ENCODE results near the gene PLA2G4A.

Gene PLA2G4A

GRCh38 chr1:186978596-186979556 is 150.1 kb downstream of the PLA2G4A start:
- no peak for DNase-seq

- no peak for DNase-seq
Measured at GRCh38 chr1:186980400-186980799, 151.7 kb downstream of the PLA2G4A start.

GRCh38 chr1:186982116-186982515 is 153.4 kb downstream of the PLA2G4A start:
- DNase-seq, result no peak

GRCh38 chr1:186983327-186983726 is 154.6 kb downstream of the PLA2G4A start:
- no peak for DNase-seq

GRCh38 chr1:186984959-186985358 is 156.2 kb downstream of the PLA2G4A start:
- DNase-seq, result no peak

GRCh38 chr1:186985889-186986491 is 157.2 kb downstream of the PLA2G4A start:
- no peak for DNase-seq

- no peak for DNase-seq
Measured at GRCh38 chr1:186987065-186987464, 158.3 kb downstream of the PLA2G4A start.

GRCh38 chr1:186987769-186988168 is 159.0 kb downstream of the PLA2G4A start:
- no peak for DNase-seq

- no peak for DNase-seq
Measured at GRCh38 chr1:186993996-186994395, 165.2 kb downstream of the PLA2G4A start.

GRCh38 chr1:186994897-186995296 is 166.1 kb downstream of the PLA2G4A start:
- no peak for DNase-seq

GRCh38 chr1:186996816-186997215 is 168.1 kb downstream of the PLA2G4A start:
- no peak for DNase-seq

GRCh38 chr1:186997877-186998276 is 169.1 kb downstream of the PLA2G4A start:
- no peak for DNase-seq

- no peak for DNase-seq
Measured at GRCh38 chr1:186999506-186999905, 170.8 kb downstream of the PLA2G4A start.

GRCh38 chr1:187001198-187001889 is 172.6 kb downstream of the PLA2G4A start:
- no peak for DNase-seq

GRCh38 chr1:187003353-187003752 is 174.6 kb downstream of the PLA2G4A start:
- no peak for DNase-seq

- no peak for DNase-seq
Measured at GRCh38 chr1:187006896-187007295, 178.1 kb downstream of the PLA2G4A start.

GRCh38 chr1:187009320-187009719 is 180.6 kb downstream of the PLA2G4A start:
- no peak for DNase-seq

- no peak for DNase-seq
Measured at GRCh38 chr1:187010571-187011309, 182.0 kb downstream of the PLA2G4A start.

GRCh38 chr1:187013582-187014200 is 184.9 kb downstream of the PLA2G4A start:
- no peak for DNase-seq

- no peak for DNase-seq
Measured at GRCh38 chr1:187018291-187018690, 189.5 kb downstream of the PLA2G4A start.

GRCh38 chr1:187027253-187027652 is 198.5 kb downstream of the PLA2G4A start:
- DNase-seq, result no peak

GRCh38 chr1:187032316-187032981 is 203.7 kb downstream of the PLA2G4A start:
- no peak for DNase-seq

Measured in stimulated activated CD4-positive, alpha-beta T cell treated with anti-CD3 and anti-CD28 coated beads, Interleukin-12 subunit alpha, Interleukin-12 subunit beta, amount 100 ng/mL, for 4 hours (primary cell).